OCI-LY7 (cell line): Measurements from ENCODE around the gene AP1G2. TPM values are rescaled to one million over a fixed set of nuclear protein-coding genes. Genes with fewer than 3 reads are reported as not detected.

Experiments used
- BruUV-seq: library from RNA; stranded (reverse); fragments of 400-500 nt; replicated peaks from 2 replicates; lab custom pipeline; 2021; lab: Mats Ljungman, UMichigan
- CTCF ChIA-PET: fragments of 300-600 bp; sonication (Branson Sonifier 250); formaldehyde crosslinking; loops from one replicate; lab custom pipeline; 2022; ENCODE audit warnings: antibody characterized with exemption; ENCODE audit not compliant: unreplicated experiment; lab: Charles Lee
- POLR2A ChIA-PET: fragments of 300-600 bp; sonication (Branson Sonifier 250); formaldehyde crosslinking; loops from one replicate; lab custom pipeline; 2022; ENCODE audit warnings: antibody characterized with exemption; lab: Charles Lee
- DNase-seq: peaks from one replicate; pipeline ENCODE4 v3.0.0-alpha.2; 2015; ENCODE audit warnings: low spot score
- H2AFZ ChIP-seq: fragments of 200-600 bp; sonication (generic), shearing (Covaris generic); 2 replicates; pipeline ENCODE4 v1.6.1; 2014; ENCODE audit warnings: mild to moderate bottlenecking, antibody characterized with exemption, low read length, moderate library complexity
- H3K27ac ChIP-seq: fragments of 200-600 bp; sonication (generic); 2 replicates; pipeline ENCODE4 v1.5.1; 2014; ENCODE audit warnings: mixed run types, low read depth, mild to moderate bottlenecking, moderate library complexity, low read length, inconsistent platforms; ENCODE audit not compliant: poor library complexity, severe bottlenecking
- H3K36me3 ChIP-seq: fragments of 200-600 bp; sonication (generic); 2 replicates; pipeline ENCODE4 v1.6.1; 2014; ENCODE audit warnings: mild to moderate bottlenecking, antibody characterized with exemption, low read length, moderate library complexity, mixed read lengths; ENCODE audit not compliant: insufficient read depth
- H3K4me1 ChIP-seq: fragments of 200-600 bp; sonication (generic); 2 replicates; pipeline ENCODE4 v1.5.1; 2014; ENCODE audit warnings: mild to moderate bottlenecking, low read length; ENCODE audit not compliant: insufficient read depth, poor library complexity, severe bottlenecking
- H3K4me2 ChIP-seq: fragments of 200-600 bp; sonication (generic); 2 replicates; pipeline ENCODE4 v1.6.1; 2014; ENCODE audit warnings: mild to moderate bottlenecking, low read length
- H3K4me3 ChIP-seq: fragments of 200-600 bp; sonication (generic); 2 replicates; pipeline ENCODE4 v1.5.1; 2014; ENCODE audit warnings: mild to moderate bottlenecking, low read depth, low read length; ENCODE audit not compliant: poor library complexity, severe bottlenecking
- H3K79me2 ChIP-seq: fragments of 200-600 bp; sonication (generic); 2 replicates; pipeline ENCODE4 v1.6.1; 2016; ENCODE audit warnings: low read depth, mild to moderate bottlenecking, low read length, moderate library complexity, mixed read lengths; ENCODE audit not compliant: insufficient read depth
- H3K9me2 ChIP-seq: fragments of 200-600 bp; sonication (generic); 2 replicates; pipeline ENCODE4 v1.6.1; 2016; ENCODE audit warnings: mild to moderate bottlenecking, low read length, mixed read lengths; ENCODE audit not compliant: insufficient read depth
- H3K9me3 ChIP-seq: fragments of 200-600 bp; sonication (generic); 2 replicates; pipeline ENCODE4 v1.6.1; 2014; ENCODE audit warnings: mild to moderate bottlenecking, mixed run types, low read length, mixed read lengths
- H4K20me1 ChIP-seq: fragments of 200-600 bp; sonication (generic); 2 replicates; pipeline ENCODE4 v1.6.1; 2014; ENCODE audit warnings: mild to moderate bottlenecking, antibody characterized with exemption, low read length, moderate library complexity, mixed read lengths; ENCODE audit not compliant: insufficient read depth
- CTCF ChIP-seq: fragments of 200-600 bp; sonication (generic); conservative IDR thresholded peaks from 2 replicates; pipeline ENCODE4 v1.5.1; 2014; ENCODE audit warnings: mild to moderate bottlenecking, antibody characterized with exemption, low read length, moderate library complexity, mixed read lengths
- EZH2phosphoT487 ChIP-seq: fragments of 200-600 bp; sonication (generic); IDR thresholded peaks from 2 replicates; pipeline ENCODE4 v1.6.1; 2018; ENCODE audit warnings: low read depth, borderline replicate concordance, mild to moderate bottlenecking, mixed run types, antibody characterized with exemption, low read length, moderate library complexity, mixed read lengths
- intact Hi-C: fragments of 100-400 bp; cut with micrococcal nuclease; formaldehyde crosslinking; loops from one replicate; pipeline ENCODE4 v1.10.0; 2022; ENCODE audit not compliant: unreplicated experiment
- total RNA-seq, 2 experiments: library from RNA; depleted of rRNA in 1 of 2; stranded (reverse); fragments of >200 nt in 1 of 2; shearing (Covaris generic) in 1 of 2; gene quantifications; 2 replicates each; pipeline ENCODE4 v1.2.3, GENCODE V29; 2014 to 2022

The AP1G2 gene
- total RNA-seq, 2 experiments from 2014 or later = 129 to 209 TPM

- intact Hi-C loops = loop anchor here (2.0 to 10.0 kb wide), 2 partner anchors 235 to 889 kb away; partner anchors contain the start of genes PABPN1 and SDR39U1
- POLR2A ChIA-PET = interaction anchor here (0.6 to 1.9 kb wide), 4 partner anchors 14 to 538 kb away, joined by 3 to 11 read pairs (median 5); partner anchors contain the start of genes PABPN1 and PCK2
- H3K27ac ChIP-seq = peak within 1 kb of the TSS; percentile 58
- TF ChIP-seq EZH2phosphoT487 = no peak
- peak within 1 kb of the TSS; percentile 91 for H3K4me2 ChIP-seq
- peaks cover 27% of the 10 kb centered on the region for H3K4me1 ChIP-seq
- CTCF ChIA-PET = no interaction called here
- H3K9me3 ChIP-seq = no peaks in the 10 kb centered on the region
- TSS peak; percentile 76 for BruUV-seq
- DNase-seq = peak; percentile 93
- H3K79me2 ChIP-seq = peaks cover 17% of the 10 kb centered on the region
- no peaks in the 10 kb centered on the region for H3K9me2 ChIP-seq
- no peaks in the 10 kb centered on the region for H4K20me1 ChIP-seq
- peak within 1 kb of the TSS; percentile 59; the same call in 1 of the 2 replicates for H2AFZ ChIP-seq
- H3K4me3 ChIP-seq = peak within 1 kb of the TSS; percentile 72
- peaks cover 30% of the 10 kb centered on the region for H3K36me3 ChIP-seq
Observed at GRCh38 chr14:23555882-23556699, 11.5 kb downstream of the AP1G2 start, which contains the start of gene THTPA. TSS of gene THTPA (plus strand) at chr14:23556271. CDS start at chr14:23556758, 487 bp downstream.

GRCh38 chr14:23555533-23555881 is 12.1 kb downstream of the AP1G2 start:
- H2AFZ ChIP-seq = peak overlapping the region; percentile 59; the same call in 1 of the 2 replicates
- intact Hi-C loops = loop anchor here (10.0 kb wide), 1 partner anchor 889 kb away; the partner anchor contains the start of gene SDR39U1
- peak overlapping the region; percentile 91 for H3K4me2 ChIP-seq
- DNase-seq = no peak
- no peaks in the 10 kb centered on the region for H4K20me1 ChIP-seq
- BruUV-seq = no TSS peak
- H3K9me2 ChIP-seq = no peaks in the 10 kb centered on the region
- ChIA-PET POLR2A (interaction anchor here (0.6 to 1.7 kb wide), 3 partner anchors 14 to 538 kb away, joined by 3 to 11 read pairs (median 4); partner anchors contain the start of genes PABPN1 and PCK2), CTCF (no interaction called here)
- H3K9me3 ChIP-seq = no peaks in the 10 kb centered on the region
- H3K36me3 ChIP-seq = peaks cover 24% of the 10 kb centered on the region; the same call in 1 of the 2 replicates
- peaks cover 31% of the 10 kb centered on the region for H3K4me1 ChIP-seq
- TF ChIP-seq CTCF (no peak), EZH2phosphoT487 (no peak)
- H3K27ac ChIP-seq = no peak overlapping the region
- peaks cover 17% of the 10 kb centered on the region for H3K79me2 ChIP-seq
- H3K4me3 ChIP-seq = peak overlapping the region; percentile 72

- ChIA-PET CTCF (interaction anchor here (0.6 kb wide), 1 partner anchor 195 kb away, joined by 3 read pairs; no protein-coding TSS in a partner anchor), POLR2A (no interaction called here)
- no peaks in the 10 kb centered on the region; the same call in 1 of the 2 replicates for H4K20me1 ChIP-seq
- no peak within 1 kb of the TSS for H3K27ac ChIP-seq
- intact Hi-C loops = loop anchor here (10.0 kb wide), 1 partner anchor 893 kb away; the partner anchor contains the start of gene SDR39U1
- H3K9me2 ChIP-seq = no peaks in the 10 kb centered on the region
- no TSS peak for BruUV-seq
- peak; percentile 71 for DNase-seq
- H3K79me2 ChIP-seq = peaks cover 3% of the 10 kb centered on the region; the same call in 1 of the 2 replicates
- H3K4me1 ChIP-seq = peaks cover 21% of the 10 kb centered on the region
- peak within 1 kb of the TSS; percentile 80 for H3K4me3 ChIP-seq
- no peaks in the 10 kb centered on the region for H3K9me3 ChIP-seq
- H2AFZ ChIP-seq = peak within 1 kb of the TSS; percentile 89
- no peaks in the 10 kb centered on the region for H3K36me3 ChIP-seq
- TF ChIP-seq CTCF = no peak
- no peak for TF ChIP-seq EZH2phosphoT487
- peak within 1 kb of the TSS; percentile 99 for H3K4me2 ChIP-seq
Observed at GRCh38 chr14:23551266-23552028, 16.1 kb downstream of the AP1G2 start, which contains the start of gene ZFHX2. TSS of gene ZFHX2 (minus strand) at chr14:23551765. CDS start at chr14:23535325, 16,440 bp downstream.
